Stimulated activated CD8-positive, alpha-beta memory T cell treated with anti-CD3 and anti-CD28 coated beads, Interleukin-7, amount 100 ng/mL, for 4 hours (primary cell): Measurements from ENCODE around the gene CD164L2.
A peak's percentile ranks its signal among the peaks of the same experiment; 100 is the strongest.
"Not testable (repeated sequence)": the region's sequence is repeated elsewhere in the genome, so short reads cannot be mapped to it uniquely, and the experiment has no call there.

Source experiments
- DNase-seq, 2 donors: peaks; one replicate each; pipeline ENCODE4 v3.0.0-alpha.2; 2020; ENCODE audit warnings: low read depth in 2 of 2

Gene CD164L2

DNA sequence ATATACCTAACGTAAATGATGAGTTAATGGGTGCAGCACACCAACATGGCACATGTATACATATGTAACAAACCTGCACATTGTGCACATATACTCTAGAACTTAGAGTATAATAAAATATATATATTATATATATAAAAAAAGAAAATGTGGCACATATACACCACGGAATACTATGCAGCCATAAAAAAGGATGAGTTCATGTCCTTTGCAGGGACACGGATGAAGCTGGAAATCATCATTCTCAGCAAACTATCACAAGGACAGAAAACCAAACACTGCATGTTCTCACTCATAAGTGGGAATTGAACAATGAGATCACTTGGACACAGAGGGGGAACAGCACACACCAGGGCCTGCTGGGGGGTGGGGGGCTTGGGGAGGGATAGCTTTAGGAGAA is 1.7 kb upstream of the CD164L2 start:
- not testable (repeated sequence) for DNase-seq

DNA sequence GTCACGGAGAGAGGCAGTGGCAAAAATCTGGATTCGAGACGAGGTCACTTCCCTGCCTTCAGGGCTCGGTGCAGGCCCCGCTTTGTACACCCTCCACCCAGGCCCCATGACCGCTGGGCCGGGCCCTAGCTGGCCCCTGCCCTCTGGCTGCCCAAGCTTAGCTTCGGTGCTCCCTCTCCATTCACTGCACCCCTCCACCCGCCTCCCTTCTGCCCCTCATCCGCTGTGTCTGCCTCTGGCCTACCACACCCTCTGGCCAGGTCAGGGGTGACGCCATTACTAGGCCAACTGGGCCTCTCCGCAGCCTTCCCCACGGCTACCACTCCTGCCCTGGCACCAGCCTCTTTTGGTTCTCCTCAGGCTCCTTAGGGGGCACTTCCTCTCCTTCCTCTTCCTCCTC is 528 bp upstream of the CD164L2 start:
- no peak for DNase-seq

GRCh38 chr1:27381969-27382762 is 967 bp downstream of the CD164L2 start:
- no peak for DNase-seq

GRCh38 chr1:27380766-27381733 is 2.1 kb downstream of the CD164L2 start:
- no peak for DNase-seq

- no peak for DNase-seq
Measured at GRCh38 chr1:27380224-27380623, 2.9 kb downstream of the CD164L2 start.

- DNase-seq: no peak
Measured at GRCh38 chr1:27379564-27380122, 3.5 kb downstream of the CD164L2 start.

GRCh38 chr1:27377760-27378495 is 5.2 kb downstream of the CD164L2 start:
- no peak for DNase-seq

GRCh38 chr1:27374362-27375086 is 8.6 kb downstream of the CD164L2 start, which contains the start of gene FCN3:
Gene FCN3, minus strand, starts transcription at chr1:27374824. Its CDS starts 6 bp downstream, at chr1:27374818.
- DNase-seq: no peak

- DNase-seq: no peak
Measured at GRCh38 chr1:27372808-27373690, 10.1 kb downstream of the CD164L2 start.

GRCh38 chr1:27372022-27372807 is 10.9 kb downstream of the CD164L2 start:
- no peak for DNase-seq

DNA sequence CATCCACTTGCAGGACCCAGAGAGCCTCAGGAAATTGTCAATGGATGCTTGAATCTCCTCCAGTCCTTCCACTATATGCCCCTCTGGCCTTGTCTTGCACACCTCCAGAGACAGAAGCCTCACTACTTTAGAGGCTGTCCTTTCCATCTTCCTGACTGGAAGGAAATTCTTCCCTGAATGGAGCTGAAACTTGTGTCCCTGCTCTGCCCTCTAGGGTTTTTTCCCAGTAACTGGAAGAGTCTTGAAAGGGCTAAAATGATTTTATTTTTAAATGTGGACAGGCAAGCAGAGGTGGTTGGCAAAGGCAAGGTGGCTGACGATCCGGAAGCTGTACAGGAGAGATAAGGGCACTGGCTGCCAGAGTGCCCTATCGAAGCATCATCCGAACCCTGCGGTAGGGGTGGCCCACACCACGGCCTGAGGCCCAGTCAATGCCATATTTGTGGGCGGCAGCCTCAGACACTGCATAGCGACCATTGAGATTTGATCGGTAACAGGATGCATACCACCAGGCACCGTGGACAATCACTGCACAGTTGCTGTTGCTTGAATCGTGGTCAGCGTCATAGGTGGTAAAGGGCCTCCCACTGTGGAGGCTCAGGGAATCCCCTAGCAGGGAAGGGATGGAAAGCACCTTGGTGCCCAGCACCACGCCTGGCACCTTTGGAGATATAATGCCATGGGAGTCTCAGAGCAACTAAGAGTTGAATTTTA is 14.1 kb downstream of the CD164L2 start:
- DNase-seq: no peak

DNA sequence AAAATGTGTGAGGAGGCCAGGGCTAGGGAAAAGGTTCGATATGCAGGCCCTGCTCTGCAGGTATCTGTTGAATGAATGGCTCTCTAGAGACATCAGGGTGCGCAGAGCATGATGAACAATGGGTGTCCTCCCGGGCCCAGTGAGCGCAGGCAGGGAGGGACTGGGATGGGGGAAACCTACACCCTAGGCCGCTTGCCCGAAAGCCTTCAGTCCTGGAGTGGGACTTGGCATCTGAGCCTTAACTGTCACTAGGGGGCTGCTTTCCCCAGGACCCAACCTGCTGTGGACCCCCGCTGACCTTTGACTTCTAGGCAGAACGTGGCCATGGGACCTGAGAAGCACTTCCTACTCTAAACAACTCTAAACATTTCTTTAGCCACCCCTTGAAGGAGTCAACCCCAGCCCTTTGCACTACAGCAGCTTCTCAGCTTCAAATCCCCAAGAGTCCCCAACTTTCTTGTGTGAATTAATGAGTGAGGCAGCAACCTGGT is 15.9 kb downstream of the CD164L2 start:
- no peak for DNase-seq

DNA sequence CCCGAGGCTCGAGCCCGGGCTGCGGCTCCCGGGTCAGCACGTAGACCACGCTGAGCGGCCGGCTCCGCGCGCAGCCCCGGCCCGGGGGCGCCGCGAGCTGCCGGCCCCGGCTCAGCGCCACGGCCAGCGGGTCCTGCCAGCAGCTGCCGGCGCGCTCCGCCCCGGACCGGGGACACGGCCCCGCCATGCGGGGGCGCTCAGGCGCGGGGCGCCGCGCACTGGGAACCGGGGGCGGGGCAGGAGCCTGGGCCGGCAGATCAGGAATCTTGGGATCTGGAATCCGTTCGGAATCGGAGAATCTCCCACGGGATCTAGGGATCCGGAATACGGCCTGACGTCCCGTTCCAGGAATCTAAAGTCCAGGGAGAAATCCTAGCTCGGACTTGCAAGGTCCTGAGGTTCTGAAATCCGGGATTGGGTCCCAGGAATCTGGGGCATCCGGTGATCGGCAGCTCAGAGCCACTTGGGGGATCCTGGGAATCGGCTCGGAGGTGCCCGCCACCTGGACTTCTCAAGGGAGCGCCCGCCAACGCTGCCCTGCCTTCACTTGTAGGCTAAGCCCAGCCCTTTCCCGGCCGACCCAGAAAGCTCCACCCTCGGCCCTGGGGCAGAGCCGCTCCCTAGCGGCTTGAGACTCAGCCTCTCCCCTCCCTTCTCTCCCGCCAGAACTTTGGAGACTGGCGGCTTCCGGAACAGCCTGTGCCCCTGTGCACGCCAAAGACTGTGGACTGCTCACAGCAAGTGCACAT is 16.5 kb downstream of the CD164L2 start, which contains the start of gene MAP3K6:
TSS of gene MAP3K6 (minus strand) at position 551 of the 749 bp plus-strand sequence. CDS start at position 187, 364 bp downstream.
- DNase-seq: no peak

DNA sequence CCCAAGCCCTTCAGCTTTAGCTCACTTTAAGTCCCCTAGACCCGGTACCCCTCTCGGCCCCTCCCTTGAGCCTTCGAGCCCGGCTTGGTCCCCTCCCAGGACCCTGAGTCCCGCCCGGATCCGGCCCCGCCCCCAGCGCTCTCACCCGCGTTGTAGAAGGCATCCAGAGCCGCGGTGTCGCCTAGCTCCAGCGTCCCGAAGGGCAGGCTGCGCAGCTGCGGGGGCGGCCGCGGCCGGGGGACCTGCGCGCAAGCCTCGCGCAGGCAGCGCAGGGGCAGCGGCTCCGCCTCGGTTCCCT is 17.1 kb downstream of the CD164L2 start:
- DNase-seq: peak in 1 of 2 donors; percentile 58

GRCh38 chr1:27365372-27366112 is 17.6 kb downstream of the CD164L2 start:
- DNase-seq: peak; percentile 65 to 66

DNA sequence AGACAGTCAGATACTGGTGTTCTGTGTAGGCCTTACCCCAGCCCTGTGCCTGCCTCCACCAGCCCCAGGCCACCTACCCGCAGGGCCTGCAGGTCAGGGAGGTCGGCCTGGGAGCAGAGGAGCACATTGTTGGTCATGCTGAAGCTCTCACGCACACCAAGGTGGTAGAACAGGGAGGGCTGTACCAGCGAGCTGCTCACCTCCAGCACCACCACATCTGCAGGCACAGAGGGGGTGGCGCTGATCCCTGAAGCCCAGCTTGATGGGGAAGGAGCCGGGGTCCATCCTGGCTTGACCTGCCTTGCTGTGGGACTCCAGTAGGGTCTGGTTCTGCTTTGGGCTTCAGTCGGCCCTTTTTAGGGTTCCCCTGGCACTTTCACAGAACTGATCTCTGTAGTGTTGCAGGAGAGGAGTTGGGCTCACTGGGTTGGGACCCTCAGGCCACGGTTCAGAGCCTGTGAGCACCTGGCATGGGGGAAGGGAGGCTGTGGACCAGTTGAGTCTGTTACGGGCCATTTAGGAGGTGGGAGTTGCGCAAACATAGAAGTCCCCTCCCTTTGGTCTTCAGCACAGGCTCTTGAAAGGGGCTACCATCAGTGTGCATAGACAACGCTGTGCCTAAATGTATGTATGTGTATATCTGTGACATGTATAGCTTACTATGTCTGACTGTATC is 18.3 kb downstream of the CD164L2 start:
- no peak for DNase-seq
